ENCODE results near the gene ZNF396. TPM values are rescaled to one million over a fixed set of nuclear protein-coding genes. Genes with fewer than 3 reads are reported as not detected.

The ZNF396 gene
- polyA plus RNA-seq, 1 experiment, result 1.1 TPM

DNA sequence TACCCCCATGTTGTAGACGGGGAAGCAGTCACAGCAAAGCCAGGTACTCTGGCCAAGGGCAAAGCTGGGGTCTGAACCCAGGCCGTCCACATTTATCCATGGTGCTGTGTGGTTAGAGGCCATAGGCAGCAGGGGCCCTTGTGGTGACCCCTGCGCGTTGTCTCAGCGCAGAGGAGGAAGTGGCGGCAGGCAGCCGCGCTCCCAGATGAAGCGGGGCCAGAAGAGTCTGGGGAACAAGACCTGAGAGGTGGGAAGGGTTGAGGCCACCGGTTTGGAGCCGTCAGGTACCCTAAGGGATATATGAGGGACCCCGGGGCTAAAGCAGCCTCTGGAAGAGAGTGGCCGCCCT, 770 bp downstream of the ZNF396 start:
- Histone ChIP-seq H3K4me3 (ENCODE audit: low read depth, low read length) (peak overlapping the region; percentile 73), H3K27ac (ENCODE audit: low read depth, low read length) (no peak overlapping the region), H3K27me3 (ENCODE audit: control insufficient read depth, insufficient read depth, low read length) (peaks cover 5% of the 10 kb centered on the region), H3K9me3 (ENCODE audit: control insufficient read depth, insufficient read depth, low read length) (no peaks in the 10 kb centered on the region; the same call in 1 of the 2 replicates)
- CTCF ChIA-PET, result no interaction called here
- DNase-seq (ENCODE audit: low read depth, low spot score), result no peak
- TF ChIP-seq, protein P1, sequence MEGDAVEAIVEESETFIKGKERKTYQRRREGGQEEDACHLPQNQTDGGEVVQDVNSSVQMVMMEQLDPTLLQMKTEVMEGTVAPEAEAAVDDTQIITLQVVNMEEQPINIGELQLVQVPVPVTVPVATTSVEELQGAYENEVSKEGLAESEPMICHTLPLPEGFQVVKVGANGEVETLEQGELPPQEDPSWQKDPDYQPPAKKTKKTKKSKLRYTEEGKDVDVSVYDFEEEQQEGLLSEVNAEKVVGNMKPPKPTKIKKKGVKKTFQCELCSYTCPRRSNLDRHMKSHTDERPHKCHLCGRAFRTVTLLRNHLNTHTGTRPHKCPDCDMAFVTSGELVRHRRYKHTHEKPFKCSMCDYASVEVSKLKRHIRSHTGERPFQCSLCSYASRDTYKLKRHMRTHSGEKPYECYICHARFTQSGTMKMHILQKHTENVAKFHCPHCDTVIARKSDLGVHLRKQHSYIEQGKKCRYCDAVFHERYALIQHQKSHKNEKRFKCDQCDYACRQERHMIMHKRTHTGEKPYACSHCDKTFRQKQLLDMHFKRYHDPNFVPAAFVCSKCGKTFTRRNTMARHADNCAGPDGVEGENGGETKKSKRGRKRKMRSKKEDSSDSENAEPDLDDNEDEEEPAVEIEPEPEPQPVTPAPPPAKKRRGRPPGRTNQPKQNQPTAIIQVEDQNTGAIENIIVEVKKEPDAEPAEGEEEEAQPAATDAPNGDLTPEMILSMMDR (IDR thresholded peaks at IDR 0.05; ENCODE audit: low read depth, low read length), result no peak
- POLR2A ChIA-PET, result no interaction called here

DNA sequence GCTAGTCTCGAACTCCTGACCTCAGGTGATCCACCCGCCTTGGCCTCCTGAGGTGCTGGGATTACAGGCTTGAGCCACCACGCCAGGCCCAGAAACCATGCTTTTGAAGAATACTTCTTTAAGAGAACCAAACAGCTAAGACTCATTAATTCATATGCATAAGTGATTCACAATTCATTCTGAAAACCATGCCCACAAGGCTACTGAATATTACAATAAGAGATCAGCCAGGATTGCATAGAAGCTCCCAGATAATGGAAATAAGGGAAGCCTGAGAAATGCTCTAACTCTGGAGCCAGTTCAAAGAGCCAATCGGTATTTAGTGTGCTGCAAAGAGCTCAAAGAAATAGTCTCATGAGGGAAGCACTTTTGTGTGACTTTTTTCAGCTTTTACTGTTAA, 2.4 kb downstream of the ZNF396 start:
- Histone ChIP-seq H3K27ac (ENCODE audit: low read depth, low read length) (no peak overlapping the region), H3K27me3 (ENCODE audit: control insufficient read depth, insufficient read depth, low read length) (peaks cover 3% of the 10 kb centered on the region), H3K9me3 (ENCODE audit: control insufficient read depth, insufficient read depth, low read length) (no peaks in the 10 kb centered on the region; the same call in 1 of the 2 replicates), H3K4me3 (ENCODE audit: low read depth, low read length) (no peak overlapping the region)
- CTCF ChIA-PET, result interaction anchor here (1.6 to 2.8 kb wide), 2 partner anchors 12 to 19 kb away, joined by 5 to 15 read pairs; no protein-coding TSS in a partner anchor
- DNase-seq (ENCODE audit: low read depth, low spot score), result no peak
- TF ChIP-seq, protein P1 (IDR thresholded peaks at IDR 0.05; ENCODE audit: low read depth, low read length), result no peak
- POLR2A ChIA-PET, result no interaction called here

DNA sequence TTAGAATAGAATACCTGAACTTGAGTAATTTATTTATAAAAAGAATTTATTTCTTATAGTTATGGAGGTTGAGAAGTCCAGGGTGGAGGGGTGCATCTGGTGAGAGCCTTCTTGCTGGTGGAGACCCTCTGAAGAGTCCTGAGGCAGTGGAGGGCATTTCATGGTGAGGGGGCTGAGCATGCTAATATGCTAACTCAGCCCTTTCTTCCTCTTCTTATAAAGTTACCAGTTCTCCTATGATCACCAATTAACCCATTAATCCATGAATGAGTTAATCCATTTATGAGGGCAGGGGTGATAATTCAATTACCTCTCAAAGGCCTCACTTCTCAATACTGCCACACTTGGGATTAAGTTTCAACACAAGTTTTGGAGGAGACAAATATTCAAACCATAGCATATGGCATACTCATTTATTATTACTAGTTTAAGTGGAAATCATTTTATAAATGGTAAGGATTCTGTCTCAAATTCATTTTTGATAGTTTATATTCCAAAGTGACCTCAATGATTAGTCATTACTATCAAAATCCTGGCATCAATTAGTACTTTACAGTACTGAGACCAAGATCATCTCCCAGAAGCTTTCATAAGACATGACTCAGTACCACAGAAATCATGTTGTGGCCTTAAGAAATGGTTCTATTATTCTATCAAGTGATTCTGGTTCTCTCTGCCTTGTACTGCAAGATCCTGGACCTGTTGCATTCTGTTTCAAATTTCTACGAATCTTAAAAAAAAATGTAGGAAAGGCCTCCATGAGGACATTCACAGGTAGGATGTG, 5.5 kb downstream of the ZNF396 start:
- Histone ChIP-seq H3K27ac (ENCODE audit: low read depth, low read length) (no peak overlapping the region), H3K27me3 (ENCODE audit: control insufficient read depth, insufficient read depth, low read length) (no peaks in the 10 kb centered on the region), H3K9me3 (ENCODE audit: control insufficient read depth, insufficient read depth, low read length) (no peaks in the 10 kb centered on the region), H3K4me3 (ENCODE audit: low read depth, low read length) (no peak overlapping the region)
- TF ChIP-seq, protein P1 (IDR thresholded peaks at IDR 0.05; ENCODE audit: low read depth, low read length), result no peak
- DNase-seq (ENCODE audit: low read depth, low spot score), result no peak
- ChIA-PET POLR2A (no interaction called here), CTCF (interaction anchor here (0.6 to 2.8 kb wide), 3 partner anchors 14 to 132 kb away, joined by 3 to 15 read pairs (median 14); no protein-coding TSS in a partner anchor)

DNA sequence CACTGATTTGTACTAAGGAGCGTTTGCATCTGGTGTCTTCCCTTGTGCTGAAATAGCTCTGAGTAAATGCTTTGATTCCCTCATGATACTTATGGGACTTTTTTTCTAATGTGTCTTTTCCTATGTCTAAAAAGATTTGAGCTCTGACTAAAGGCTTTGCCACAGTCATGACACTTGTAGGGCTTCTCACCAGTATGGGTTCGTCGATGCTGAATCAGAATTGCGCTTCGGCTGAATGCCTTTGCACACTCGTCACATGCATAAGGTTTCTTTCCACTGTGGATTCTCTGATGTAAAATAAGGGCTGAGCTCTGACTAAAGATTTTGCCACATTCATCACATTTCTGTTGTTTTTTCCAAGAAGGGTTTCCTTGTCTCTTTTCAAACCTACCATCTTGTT, 8.0 kb downstream of the ZNF396 start:
- H3K27ac ChIP-seq (ENCODE audit: low read depth, low read length), result no peak overlapping the region
- no peak for DNase-seq (ENCODE audit: low read depth, low spot score)
- H3K4me3 ChIP-seq (ENCODE audit: low read depth, low read length), result no peak overlapping the region
- no peaks in the 10 kb centered on the region for H3K27me3 ChIP-seq (ENCODE audit: control insufficient read depth, insufficient read depth, low read length)
- TF ChIP-seq, protein P1 (IDR thresholded peaks at IDR 0.05; ENCODE audit: low read depth, low read length), result no peak
- POLR2A ChIA-PET, result no interaction called here
- CTCF ChIA-PET, result interaction anchor here (1.4 to 2.7 kb wide), 2 partner anchors 17 to 138 kb away, joined by 4 to 14 read pairs; no protein-coding TSS in a partner anchor
- no peaks in the 10 kb centered on the region for H3K9me3 ChIP-seq (ENCODE audit: control insufficient read depth, insufficient read depth, low read length)

DNA sequence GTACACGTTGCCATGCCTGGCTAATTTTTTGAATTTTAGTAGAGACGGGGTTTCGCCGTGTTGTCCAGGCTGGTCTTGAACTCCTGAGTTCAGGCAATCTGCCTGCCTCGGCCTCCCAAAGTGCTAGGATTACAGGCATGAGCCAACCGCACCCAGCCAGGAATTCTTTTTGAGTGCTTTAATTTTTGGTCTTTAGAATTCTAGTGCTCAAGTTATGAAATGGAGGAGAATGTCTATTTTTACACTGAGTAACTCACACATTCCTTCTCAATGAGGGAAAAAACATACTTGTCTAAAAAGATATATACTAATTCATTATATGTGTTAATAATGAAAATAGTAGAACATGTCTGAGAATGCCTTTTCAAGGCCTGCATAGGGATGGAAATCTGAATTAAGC, 8.5 kb downstream of the ZNF396 start:
- H3K4me3 ChIP-seq (ENCODE audit: low read depth, low read length), result no peak overlapping the region
- TF ChIP-seq, protein P1 (IDR thresholded peaks at IDR 0.05; ENCODE audit: low read depth, low read length), result no peak
- DNase-seq (ENCODE audit: low read depth, low spot score), result no peak
- H3K27me3 ChIP-seq (ENCODE audit: control insufficient read depth, insufficient read depth, low read length), result no peaks in the 10 kb centered on the region
- no peak overlapping the region for H3K27ac ChIP-seq (ENCODE audit: low read depth, low read length)
- CTCF ChIA-PET, result interaction anchor here (0.8 to 1.4 kb wide), 2 partner anchors 18 to 137 kb away, joined by 3 to 4 read pairs; no protein-coding TSS in a partner anchor
- no peaks in the 10 kb centered on the region for H3K9me3 ChIP-seq (ENCODE audit: control insufficient read depth, insufficient read depth, low read length)
- POLR2A ChIA-PET, result no interaction called here
